ENCODE measurements around the gene S1PR1.
"Not testable (repeated sequence)": the region's sequence is repeated elsewhere in the genome, so short reads cannot be mapped to it uniquely, and the experiment has no call there.

S1PR1 gene

DNA sequence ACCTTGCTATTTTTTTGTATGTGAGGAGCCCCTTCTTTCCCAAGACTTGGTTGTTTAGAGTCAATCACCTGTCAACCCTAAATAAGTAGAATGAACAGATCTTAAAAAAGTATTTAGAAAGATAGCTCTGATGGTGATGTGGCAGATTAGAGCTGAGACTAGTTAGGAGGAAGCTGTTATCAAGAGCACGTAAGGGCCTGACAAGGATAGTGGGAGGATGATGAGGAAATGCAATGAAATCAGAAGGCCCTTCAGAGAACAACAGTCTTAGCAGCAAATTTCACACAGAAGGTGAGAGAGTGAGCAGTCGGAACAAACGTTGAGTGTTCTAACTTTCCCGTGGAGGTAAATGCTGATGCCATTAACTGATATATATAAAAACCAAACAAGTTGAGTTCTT, 15.9 kb upstream of the S1PR1 start:
- DNase-seq = no peak

DNA sequence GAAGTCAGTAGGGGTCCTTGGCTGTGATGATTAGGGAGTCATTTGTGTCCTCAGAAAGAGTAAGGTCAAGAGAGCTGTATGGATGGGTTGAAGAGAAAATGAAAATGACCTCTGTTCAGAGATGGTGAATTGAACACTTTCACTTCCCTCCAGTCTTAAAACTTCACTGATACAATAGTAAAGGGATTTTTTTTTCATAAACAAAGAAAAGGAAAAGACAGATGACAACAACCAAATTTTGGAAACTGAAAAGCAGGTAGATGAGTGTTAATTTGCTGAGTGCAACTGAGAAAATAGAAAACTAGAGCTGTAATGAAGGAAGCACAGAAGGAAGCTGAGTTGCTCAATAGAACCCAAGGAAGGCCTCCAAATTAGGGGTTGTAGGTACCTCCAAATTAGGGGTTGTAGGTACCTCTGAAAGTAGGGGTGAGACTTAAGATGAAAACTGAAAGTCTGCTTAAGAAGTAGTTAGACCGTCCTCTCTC, 14.8 kb upstream of the S1PR1 start:
- no peak for DNase-seq

DNA sequence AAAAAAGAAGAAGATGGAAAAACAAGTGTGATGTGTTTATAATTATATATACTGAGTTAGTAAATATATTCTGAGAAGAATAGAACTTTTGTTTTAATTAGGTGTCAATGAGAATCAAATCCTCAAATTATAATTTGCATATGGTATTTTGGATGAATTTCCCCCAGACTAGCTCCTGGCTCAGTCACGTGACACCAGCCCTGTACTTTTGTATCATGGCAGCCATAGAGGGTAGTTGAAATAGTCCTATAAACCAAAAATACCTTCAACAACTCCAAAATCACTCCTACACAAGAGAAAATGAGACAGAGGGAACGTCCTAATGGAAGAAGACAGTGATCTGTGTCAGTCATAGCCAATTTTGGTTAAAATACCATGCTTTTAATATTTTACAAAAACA, 9.0 kb upstream of the S1PR1 start:
- DNase-seq = no peak

DNA sequence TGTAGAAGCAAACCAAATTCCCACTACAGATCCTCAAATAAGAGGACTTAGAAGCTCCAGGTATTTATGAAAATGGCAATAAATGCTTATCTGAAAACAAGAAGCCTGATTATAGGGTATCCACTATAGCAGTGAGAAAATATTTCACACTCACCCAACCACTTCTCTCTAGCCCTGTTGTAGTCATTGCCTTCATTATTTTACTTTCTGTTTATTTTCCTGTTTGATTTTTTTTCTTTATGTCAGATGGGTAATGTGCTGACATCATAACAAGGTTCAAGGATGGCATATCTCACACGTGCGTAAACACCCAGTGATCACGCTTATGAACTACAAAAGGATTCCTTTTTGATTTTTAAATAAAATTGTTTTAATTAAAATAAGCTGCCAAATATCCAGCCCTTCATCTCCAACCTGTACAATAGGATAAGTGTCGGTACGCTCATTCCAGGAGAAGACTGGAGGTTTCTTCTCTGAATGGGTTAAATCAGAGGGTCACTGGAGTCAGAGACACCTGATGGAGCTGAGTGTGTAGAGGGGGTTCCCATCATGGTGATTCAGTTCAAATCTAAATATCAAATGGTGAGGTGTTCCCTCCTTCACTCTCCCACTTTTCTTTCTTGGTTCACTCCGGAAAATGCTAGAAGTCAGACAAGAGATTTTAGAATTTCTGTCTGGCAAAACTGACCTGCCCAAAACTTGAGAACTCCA, 8.2 kb upstream of the S1PR1 start:
- DNase-seq = no peak

DNA sequence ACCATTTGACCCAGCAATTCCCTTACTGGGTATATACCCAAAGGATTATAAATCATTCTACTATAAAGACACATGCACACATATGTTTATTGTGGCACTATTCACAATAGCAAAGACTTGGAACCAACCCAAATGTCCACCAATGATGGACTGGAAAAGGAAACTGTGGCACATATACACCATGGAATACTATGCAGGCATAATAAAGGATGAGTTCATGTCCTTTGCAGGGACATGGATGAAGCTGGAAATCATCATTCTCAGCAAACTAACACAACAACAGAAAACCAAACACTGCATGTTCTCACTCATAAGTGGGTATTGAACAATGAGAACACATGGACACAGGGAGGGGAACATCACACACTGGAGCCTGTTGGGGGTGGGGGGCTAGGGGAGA, 4.6 kb upstream of the S1PR1 start:
- DNase-seq = not testable (repeated sequence)

DNA sequence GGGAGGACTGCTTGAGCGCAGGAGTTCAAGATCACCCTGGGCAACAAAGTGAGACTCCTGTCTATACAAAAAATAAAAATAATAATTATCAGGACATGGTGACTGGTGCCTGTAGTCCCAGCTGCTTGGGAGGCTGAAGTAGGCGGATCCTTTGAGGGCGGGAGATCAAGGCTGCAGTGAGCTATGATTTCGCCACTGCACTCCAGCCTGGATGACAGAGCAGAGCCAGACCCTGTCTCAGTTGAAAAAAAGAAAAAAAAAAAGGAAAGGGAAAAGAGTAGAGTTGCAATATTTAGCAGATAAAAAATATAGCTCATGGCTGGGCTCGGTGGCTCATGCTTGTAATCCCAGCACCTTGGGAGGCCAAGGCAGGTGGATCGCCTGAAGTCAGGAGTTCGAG, 3.3 kb upstream of the S1PR1 start:
- no peak for DNase-seq

DNA sequence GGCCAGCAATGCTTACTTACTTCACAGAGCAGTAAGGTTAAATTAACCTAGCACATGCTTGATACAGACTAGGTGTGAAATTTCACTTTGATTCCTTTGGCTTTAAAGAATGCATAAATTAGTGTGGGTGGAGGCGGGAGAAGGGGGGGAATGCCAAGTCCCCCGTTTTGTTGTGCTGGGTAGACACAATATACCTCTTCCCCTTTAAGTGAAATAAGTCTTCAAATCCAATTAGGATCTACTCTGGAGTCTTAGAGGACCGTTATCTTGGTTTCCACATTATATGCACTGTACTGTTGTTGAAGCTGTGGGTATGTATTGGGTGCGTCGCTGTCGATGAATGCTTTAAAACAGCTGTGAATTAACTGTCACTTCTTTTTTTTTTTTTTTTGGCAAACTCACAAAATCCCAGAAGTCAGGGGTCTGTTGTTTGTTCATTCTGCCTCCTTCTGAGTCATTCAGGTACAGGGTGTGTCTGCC, 1.6 kb upstream of the S1PR1 start:
- peak; percentile 48 for DNase-seq

DNA sequence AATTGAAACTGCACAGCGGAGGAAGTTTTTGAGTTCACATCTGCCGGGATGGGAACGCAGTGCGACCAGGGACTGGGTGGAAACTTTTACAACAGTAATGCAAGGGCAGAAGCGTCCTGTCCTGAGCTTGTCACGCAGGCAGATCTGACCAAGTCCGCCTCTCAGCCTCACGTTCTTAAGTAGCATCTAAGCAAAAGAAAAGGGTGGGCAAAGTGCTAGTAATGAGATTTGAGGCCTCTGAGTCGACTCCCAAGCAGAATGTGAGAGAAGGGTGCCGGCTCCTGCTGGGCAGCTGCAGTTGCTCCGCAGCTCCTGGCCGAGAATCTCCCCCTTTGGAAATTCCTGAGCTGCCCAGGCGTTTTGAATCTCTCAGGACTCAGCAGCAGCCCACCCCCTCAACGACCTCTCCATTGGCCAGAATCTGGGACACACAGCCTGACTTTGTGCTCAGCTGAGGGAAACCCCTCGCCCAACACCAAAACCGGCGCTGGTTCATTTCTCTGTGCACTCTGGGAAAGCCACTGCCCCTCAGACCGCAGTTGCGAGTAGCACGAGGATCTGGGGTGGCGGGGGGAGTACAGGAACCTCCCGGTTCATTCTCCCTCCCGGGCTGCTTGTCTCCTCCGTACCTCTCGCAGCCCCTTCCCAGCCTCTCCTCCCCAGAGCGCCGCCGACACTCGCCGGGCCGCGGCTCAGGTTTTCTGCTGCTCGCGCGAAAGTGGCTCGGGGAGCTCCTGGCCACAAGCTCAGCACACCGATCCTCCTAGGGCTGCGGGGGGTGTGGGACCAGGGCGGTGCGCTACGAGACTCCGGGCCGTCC, 913 bp upstream of the S1PR1 start:
- peak; percentile 77 for DNase-seq

DNA sequence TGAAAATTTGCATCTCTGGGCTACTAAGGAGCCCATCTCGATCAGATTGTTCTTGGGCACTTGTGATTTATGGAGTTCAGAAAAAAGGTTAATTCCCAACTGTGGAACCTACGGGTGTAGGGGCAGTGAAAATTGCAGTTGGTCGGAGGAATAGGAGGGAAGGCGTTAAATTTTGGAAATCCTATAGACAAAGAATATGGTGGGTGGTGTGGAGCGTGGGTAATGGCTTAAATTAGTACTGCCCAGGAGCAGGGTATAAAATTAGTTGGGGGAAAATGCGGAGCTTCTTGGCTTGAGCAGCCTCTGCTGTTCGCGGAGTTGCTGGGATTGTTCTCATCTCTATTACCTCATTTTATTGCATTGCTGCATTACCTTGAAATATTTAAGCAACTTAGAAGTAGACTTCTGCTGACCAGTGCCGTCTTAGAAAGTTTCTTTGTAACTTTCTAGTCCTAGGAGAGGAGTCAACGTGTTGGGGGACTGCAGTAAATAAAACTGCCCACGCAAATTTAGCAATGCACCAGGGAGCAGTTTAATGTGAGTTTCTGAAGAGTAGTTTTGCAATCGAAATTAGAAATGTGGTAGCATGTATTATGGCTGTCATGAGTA, 514 bp downstream of the S1PR1 start:
- peak; percentile 43 for DNase-seq

DNA sequence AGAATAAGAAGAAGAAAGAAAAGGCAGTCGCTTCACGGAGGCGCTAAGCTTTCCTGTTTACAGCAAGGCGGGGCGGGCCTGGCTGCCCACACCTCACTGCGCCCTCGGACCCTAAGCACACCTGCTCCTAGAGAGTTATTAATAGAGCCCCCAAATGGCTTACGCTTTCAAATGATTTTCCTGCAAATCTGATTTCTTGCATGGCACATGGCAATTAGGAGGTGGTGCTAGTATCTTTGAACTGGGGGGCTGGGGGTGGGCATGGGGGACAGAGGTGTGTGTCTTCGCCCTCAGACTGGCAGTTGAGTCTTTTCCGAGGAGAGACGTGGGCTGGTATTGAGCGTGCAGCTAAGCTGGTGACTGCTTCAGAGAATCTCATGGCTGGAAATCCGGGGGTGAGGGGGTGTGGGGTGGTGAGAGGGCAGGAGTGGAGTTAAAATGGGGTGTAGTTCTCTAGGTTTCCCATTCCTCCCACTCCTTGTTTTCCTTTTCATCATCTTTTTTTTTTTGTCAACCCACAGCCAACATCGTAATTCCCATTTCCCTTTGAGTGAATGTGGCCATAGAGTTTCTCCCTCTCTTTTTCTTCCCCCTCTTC, 1.3 kb downstream of the S1PR1 start:
- DNase-seq = peak; percentile 78

DNA sequence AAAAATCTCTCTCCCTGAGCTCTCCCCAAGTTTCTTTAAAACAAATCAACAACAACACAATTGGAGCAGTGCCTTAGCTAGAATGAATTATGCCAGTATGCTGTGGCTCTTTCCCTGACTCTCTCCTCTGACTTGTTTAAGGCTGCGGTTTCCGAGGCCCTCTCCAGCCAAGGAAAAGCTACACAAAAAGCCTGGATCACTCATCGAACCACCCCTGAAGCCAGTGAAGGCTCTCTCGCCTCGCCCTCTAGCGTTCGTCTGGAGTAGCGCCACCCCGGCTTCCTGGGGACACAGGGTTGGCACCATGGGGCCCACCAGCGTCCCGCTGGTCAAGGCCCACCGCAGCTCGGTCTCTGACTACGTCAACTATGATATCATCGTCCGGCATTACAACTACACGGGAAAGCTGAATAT, 1.9 kb downstream of the S1PR1 start:
- peak; percentile 92 for DNase-seq

DNA sequence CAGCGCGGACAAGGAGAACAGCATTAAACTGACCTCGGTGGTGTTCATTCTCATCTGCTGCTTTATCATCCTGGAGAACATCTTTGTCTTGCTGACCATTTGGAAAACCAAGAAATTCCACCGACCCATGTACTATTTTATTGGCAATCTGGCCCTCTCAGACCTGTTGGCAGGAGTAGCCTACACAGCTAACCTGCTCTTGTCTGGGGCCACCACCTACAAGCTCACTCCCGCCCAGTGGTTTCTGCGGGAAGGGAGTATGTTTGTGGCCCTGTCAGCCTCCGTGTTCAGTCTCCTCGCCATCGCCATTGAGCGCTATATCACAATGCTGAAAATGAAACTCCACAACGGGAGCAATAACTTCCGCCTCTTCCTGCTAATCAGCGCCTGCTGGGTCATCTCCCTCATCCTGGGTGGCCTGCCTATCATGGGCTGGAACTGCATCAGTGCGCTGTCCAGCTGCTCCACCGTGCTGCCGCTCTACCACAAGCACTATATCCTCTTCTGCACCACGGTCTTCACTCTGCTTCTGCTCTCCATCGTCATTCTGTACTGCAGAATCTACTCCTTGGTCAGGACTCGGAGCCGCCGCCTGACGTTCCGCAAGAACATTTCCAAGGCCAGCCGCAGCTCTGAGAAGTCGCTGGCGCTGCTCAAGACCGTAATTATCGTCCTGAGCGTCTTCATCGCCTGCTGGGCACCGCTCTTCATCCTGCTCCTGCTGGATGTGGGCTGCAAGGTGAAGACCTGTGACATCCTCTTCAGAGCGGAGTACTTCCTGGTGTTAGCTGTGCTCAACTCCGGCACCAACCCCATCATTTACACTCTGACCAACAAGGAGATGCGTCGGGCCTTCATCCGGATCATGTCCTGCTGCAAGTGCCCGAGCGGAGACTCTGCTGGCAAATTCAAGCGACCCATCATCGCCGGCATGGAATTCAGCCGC, 2.5 kb downstream of the S1PR1 start:
- peak; percentile 66 for DNase-seq

DNA sequence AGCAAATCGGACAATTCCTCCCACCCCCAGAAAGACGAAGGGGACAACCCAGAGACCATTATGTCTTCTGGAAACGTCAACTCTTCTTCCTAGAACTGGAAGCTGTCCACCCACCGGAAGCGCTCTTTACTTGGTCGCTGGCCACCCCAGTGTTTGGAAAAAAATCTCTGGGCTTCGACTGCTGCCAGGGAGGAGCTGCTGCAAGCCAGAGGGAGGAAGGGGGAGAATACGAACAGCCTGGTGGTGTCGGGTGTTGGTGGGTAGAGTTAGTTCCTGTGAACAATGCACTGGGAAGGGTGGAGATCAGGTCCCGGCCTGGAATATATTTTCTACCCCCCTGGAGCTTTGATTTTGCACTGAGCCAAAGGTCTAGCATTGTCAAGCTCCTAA, 3.2 kb downstream of the S1PR1 start:
- DNase-seq = no peak

DNA sequence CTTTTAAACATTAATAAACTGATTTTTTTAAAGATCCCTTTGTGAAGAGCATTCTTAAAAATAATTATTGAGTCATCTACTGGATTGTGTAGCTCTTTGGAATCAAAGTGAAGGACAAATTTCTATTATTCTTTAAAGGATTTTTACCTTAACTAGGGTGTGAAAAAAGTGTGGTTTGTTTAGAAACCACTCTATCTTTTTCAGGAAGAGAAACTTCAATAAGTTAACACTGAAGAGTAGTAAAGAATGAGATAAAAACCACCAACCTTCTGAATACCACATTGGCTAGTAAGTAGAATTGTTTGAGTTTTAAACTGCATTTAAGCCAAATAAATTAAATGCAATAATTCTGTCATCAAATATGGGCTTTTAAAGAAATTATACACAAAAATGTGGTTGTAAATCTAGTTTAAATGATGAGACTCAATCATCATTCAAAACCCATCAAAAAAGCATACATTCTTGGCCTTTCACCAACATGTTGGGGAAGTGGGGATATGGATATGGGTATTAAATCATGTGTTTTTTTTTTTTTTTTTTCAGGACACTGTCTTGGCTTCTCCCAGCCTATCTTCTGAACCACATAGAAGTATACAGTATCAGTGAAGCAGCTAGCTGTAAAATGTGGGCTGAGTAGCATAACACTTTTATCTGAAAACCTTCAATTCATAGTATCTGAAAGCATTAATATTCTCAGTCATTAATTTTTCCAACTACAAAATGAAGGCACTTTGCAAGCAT, 4.8 kb downstream of the S1PR1 start:
- no peak for DNase-seq

DNA sequence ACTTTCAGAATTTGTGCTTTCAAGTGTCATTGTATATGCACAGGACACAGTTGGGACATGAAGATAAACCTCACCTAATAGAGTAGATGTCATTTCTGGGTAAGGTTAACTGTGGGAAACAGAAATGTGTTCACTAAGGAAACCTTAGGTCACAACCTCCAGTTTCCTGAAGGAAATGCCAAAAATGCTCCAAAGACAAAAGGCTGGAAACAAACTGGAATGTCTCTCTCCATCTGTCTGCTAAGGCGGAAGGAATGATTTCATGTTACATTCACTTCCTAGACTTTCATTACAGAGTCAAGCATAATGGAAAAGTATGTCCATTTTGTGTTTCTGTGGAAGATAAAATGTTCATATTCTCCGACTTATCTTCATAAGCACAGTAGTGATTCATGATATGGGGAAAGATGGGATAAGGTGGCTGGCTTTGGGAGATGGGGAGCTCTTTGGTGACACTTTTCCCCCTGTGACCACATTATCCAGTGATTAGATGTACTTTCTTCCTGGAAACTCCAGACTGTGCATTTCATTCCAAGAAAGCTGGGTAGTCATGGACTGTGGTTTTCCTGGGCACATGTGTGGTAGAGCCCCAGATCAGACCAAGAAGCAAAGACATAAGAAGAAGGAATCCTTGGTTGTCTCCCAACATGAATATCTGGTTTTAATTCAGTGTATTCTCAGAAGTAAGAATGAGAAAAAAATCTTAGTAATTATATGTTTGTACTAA, 5.7 kb downstream of the S1PR1 start:
- no peak for DNase-seq

DNA sequence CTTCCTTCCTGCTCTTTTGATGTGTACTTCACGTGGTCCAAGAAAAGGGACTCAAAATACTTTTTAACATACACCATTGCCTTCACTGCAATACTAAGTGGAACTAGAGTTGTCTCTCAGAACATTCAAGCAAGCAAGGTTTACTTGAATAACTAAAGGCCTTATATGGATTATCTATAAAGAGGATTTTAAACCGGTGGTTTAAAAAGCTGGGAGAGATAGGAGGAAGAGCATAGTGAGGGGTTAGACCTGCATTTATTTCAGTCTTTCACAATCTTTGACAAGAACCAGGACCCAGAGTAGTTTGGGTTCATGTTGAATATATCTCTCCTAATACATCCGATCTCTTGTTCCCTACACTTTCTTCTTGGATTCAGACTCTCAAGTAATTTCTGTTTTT, 6.9 kb downstream of the S1PR1 start:
- no peak for DNase-seq

DNA sequence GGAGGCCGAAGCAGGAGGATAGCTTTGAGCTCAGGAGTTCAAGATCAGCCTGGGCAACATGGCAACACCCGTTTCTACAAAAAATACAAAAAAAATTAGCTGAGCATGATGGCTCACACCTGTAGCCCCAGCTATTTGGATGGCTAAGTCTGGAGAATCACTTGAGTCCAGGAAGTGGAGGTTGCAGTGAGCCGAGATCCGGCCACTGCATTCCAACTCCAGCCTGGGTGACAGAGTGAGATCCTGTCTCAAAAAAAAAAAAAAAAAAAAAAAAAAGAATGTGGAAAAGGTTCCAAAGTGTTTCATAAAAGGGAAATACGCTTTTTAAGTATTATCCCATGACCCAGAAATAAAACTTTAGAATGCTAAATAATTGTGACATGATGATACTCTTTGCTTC, 8.0 kb downstream of the S1PR1 start:
- no peak for DNase-seq

DNA sequence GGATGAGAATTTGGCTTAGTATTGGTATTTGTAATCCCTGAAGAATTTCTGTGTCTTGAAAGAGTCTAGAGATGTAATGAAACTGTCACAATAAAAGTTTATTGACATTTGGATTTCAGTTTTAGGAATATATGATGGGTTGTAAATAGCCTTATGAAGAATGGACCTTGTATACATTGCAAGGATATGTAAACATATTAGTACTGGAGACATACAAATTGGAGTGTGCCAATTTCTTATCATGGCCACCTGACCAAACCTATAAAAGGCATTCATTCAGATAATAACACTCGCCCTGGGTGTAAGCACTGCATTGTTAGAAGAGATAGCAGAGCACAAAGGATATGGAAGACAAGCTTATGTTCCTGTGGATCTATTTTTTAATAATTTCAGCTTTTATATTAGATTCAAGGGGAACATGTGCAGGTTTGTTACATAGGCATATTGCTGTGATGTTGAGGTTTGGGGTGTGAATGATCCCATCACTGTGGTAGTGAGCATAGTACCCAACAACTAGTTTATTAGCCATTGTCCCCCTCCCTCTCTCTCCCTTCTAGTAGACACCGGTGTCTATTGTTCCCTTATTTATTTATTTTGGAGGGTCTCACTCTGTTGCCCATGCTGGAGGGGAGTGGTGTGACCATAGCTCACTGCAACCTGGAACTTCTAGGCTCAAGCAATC, 8.6 kb downstream of the S1PR1 start:
- DNase-seq = no peak

DNA sequence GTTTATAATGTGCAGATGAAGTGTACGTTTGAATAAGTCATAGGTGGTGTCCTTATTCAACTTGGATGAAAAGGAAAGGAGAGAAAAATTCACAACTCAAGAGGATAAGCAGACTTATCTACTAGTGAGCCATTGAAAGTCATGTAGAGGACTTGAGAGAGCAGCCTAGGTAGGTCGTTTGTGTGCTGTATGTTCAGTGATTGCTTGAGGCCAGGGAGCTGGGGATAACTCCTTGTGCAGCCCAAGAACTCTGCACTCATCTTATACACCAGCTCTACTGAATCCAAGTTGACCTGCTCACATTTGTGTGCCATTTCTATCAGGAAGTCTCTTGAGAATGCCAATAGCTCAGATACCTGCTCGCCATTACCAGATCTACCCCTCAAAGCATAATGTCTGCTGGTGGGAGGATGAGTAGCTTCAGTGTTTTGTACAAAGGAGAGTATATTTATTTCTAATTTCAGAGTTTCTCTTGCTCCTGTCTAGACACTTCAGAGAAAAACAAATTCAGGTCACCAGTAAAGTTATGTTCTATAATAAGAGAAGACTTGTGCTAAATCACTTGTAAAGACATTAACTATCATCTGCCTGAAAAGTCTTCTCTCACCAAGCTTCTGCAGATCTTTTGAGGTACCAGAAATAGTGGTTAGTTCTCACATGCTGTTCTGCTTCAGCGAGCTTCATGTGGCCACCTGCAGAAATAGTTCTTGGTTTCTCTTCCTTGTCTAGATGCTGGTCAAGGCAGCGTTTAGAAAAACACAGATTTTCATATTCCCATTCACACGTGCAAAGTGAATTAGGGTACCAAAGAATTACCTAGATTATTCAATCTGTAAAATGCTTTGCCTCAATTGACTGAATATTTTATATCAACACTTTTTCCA, 10.8 kb downstream of the S1PR1 start:
- DNase-seq = no peak
